NCI-H345 (cell line): Measurements from ENCODE around the gene ZMIZ2.
"Not testable (repeated sequence)": the region's sequence is repeated elsewhere in the genome, so short reads cannot be mapped to it uniquely, and the experiment has no call there.

Experiments
- DNase-seq: peaks from one replicate; lab custom pipeline; 2025; lab: John Stamatoyannopoulos, UW

The ZMIZ2 gene

DNA sequence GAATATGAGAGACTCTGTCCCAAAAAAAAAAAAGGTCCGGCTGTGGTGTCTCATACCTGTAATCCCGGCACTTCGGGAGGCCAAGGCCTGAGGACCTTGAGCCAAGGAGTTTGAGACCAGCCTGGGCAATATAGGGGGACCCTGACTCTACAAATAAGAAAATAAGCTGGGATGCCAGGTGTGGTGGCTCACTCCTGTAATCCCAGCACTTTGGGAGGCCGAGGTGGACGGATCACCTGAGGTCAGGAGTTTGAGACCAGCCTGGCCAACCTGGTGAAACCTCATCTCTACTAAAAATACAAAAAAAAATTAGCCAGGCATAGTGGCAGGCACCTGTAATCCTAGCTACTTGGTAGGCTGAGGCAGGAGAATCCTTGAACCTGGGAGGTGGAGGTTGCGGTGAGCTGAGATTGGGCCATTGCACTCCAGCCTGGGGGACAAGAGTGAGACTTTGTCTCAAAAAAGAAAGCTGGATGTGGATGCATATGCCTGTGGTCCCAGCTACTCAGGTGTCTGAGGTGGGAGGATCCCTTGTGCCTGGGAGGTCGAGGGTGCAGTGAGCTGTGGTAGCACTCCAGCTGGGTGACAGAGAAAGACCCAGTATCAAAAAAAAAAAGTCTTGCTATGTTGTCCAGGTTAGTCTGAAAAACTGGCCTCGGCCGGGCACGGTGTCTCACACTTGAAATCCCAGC is 55.3 kb downstream of the ZMIZ2 start:
- DNase-seq = not testable (repeated sequence)

DNA sequence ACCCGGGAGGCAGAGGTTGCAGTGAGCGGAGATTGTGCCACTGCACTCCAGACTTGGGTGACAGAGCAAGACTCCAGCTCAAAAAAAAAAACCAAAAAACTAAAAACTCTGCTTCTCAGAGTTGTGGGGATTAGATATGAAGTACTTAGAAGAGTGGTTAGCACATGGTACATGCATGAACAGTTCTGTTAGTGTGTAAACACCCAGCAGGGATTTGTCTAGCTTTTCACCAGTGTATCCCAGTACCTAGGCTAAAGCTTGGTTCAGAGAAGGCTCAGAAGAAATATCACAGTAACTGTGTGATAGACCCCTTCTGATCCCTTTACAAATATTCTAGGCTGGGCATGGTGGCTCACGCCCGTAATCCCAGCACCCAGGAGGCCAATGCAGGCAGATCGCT is 57.3 kb downstream of the ZMIZ2 start:
- no peak for DNase-seq

DNA sequence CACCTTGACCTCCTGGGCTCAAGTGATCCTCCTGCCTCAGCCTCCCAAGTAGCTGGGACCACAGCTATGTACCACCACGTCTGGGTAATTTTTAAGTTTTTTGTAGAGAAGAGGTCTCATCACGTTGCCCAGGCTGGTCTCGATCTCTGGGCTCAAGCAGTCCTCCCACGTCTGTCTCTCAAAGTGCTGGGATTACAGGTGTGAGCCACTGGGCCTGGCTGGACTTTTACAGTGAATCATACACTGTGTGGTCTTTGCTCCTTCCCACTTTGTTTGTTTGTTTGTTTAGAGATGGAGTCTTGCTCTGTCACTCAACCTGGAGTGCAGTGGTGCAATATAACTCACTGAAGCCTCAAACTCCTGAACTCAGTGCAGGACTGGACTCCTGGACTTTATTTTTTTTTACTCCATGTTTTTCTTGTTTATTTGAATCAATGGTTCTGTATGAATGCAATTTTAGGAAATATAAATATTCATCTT is 60.3 kb downstream of the ZMIZ2 start:
- DNase-seq = no peak

DNA sequence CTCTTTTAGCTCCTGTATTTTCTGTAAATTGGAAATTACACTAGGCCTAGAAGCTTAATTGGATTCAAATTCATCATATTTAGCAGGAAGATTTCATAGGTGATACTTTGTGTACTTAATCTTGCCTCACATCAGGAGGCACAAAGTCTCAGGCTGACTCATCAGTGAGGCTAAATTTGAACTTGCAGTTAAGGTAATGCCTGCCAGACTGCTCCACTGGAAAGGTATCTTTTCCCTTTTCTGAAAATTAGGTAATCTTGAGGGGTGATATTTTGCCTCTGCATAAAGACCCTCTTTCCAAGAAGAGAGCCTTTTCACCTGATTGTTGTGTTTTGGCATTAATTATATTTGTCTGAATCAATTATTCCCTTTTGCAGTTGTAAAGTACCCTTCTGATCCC is 62.4 kb downstream of the ZMIZ2 start:
- DNase-seq = no peak

DNA sequence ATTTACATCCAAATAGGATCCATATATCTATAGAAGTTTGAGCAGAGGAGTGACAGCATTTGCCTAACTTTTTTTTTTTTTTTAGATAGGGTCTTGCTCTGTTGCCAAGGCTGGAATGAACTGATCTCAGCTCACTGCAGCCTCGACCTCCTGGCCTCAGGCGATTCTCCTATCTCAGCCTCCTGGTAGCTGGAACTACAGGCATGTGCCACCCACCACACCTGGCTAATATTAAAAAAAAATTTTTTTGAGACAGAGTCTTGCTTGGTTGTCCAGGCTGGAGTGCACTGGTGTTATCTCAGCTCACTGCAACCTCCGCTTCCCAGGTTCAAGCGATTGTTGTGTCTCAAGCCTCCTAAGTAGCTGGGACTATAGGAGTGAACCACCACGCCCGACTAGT is 62.9 kb downstream of the ZMIZ2 start:
- no peak for DNase-seq

DNA sequence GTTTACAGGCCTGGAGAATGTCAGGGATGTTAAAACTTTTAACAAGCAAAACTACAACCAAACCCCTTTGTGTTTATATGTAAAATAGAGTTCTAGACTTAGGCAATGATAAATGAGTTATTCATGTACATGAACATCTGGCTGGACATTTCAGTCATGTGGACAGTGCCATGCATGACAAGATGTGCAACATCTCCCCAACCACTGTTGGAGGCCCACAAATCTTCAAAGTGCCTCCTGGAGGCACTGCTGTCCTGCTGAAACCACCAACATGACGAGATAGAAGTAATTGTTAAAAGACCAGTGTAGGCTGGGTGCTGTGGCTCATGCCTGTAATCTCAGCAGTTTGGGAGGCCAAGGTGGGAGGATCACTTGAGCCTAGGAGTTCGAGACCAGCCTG is 66.3 kb downstream of the ZMIZ2 start:
- DNase-seq = no peak

DNA sequence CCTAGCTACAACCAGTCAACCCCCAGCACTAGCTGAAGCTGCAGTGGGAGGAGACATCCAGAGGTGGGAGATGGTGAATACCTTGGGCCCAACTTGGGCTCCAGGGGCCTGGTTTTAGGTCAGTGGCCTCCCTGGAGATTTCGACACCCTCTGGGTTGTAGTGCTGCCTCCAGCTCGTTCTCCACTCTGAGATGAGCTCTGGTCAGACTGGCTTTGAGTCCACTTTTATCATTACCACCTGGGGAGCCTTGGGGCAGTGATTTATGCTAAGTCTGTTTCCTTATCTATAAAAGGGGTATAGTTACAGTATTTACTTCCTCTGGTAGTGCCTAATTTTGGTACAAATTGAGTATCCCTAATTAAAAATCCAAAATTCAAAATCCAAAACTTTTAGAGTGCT is 70.6 kb downstream of the ZMIZ2 start:
- DNase-seq = no peak
